SK-N-SH (cell line): Measurements from ENCODE around the gene HMGN2.

Experiments used
- CHD2 ChIP-seq: fragments of 150-350 bp; IDR thresholded peaks from 2 replicates; pipeline ENCODE4 v1.6.1; 2018; ENCODE audit warnings: low read length; ENCODE audit not compliant: partially characterized antibody
- CTCF ChIP-seq: fragments of 200-600 bp; sonication (generic); IDR thresholded peaks from 2 replicates; pipeline ENCODE4 v1.6.1; 2017; ENCODE audit warnings: antibody characterized with exemption, mild to moderate bottlenecking, moderate library complexity
- EP300 ChIP-seq, 2 experiments: IDR thresholded peaks; 2 replicates each; pipeline versions ENCODE4 v1.4.0 to v1.6.1; 2012; ENCODE audit warnings: borderline replicate concordance in 1 of 2, low read depth in 1 of 2, low read length in 1 of 2
- MXI1 ChIP-seq: IDR thresholded peaks from 2 replicates; pipeline ENCODE4 v1.6.1; 2012; ENCODE audit warnings: mild to moderate bottlenecking, low read depth, low read length, improper control_type of control experiment
- POLR2AphosphoS5 ChIP-seq: IDR thresholded peaks from 2 replicates; pipeline ENCODE4 v1.6.1; 2012; ENCODE audit warnings: low read depth, low read length
- RAD21 ChIP-seq: IDR thresholded peaks from 2 replicates; pipeline ENCODE4 v1.6.1; 2012; ENCODE audit warnings: mild to moderate bottlenecking, low read length
- REST ChIP-seq: IDR thresholded peaks from 2 replicates; pipeline ENCODE4 v1.6.1; 2012; ENCODE audit warnings: mild to moderate bottlenecking, low read depth, low read length, moderate library complexity
- YY1 ChIP-seq: IDR thresholded peaks from 2 replicates; pipeline ENCODE4 v1.4.0; 2012; ENCODE audit warnings: low read depth, mild to moderate bottlenecking

DNA sequence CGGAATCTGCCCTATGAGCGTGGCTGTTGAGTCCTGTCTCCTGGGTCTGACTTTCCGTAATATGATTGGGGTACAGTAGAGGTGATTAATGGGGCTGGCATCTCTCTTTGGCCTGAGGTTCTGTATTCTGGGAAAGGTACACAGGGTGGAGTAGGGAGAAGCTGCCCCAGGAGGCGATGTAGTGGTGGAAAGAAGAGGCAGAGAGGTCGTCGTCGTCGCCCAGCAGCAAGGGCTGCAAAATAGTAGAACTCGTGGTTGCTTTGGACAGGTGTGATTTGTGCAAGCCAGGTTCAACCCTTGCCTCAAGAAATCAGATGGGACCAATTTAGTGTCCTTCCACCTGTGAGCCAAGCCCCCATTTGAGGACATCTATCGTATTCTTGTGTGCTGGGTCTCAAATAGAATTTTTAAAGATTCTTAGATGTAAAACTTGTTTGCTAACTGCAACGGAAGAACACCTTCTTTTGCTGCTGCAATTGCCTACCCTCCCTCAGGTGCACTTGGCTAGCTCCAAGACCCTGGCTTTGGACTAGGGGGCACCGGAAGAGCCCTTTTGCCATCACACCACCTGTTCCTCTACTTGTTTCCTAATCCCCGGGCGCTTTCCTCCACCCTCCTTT is 1.3 kb upstream of the HMGN2 start:
- no peak for TF ChIP-seq REST
- TF ChIP-seq YY1 = no peak
- no peak for TF ChIP-seq CTCF
- TF ChIP-seq EP300 (IDR thresholded peaks at IDR 0.05; ENCODE audit: borderline replicate concordance in 1 of 2, low read depth in 1 of 2, low read length in 1 of 2) = no peak
- no peak for TF ChIP-seq RAD21
- no peak for TF ChIP-seq MXI1
- no peak for TF ChIP-seq CHD2
- no peak for TF ChIP-seq POLR2AphosphoS5
